Measurements from ENCODE around the gene ADARB1. TPM values are rescaled to one million over a fixed set of nuclear protein-coding genes. Genes with fewer than 3 reads are reported as not detected.

Gene ADARB1
- total and polyA plus RNA-seq, 2 of the 8 experiments (the other 6 are each of a cell fraction or from before 2014, with no cell fraction given), result 4.7 to 14.9 TPM

DNA sequence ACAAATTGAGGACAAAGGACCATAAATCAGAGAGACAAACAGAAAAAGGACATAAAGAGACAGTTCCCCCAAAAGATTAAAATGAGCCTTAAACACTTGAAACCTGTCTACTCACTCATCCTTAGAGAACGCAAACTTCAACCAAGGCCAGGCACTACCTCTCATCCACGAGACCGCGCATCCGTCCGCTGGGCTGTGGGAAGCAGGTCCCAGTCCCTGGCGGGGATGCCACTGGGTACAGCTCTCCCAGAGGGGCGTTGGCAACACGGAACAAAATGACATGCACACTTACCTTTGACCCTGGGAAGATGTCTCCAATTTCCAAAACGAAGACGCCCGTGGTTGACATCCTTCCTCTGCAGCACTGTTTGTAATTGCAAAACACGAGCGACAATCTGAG, 16.5 kb upstream of the ADARB1 start:
- CTCF ChIA-PET (ENCODE audit: partially characterized antibody), result no interaction called here
- H2BK5ac ChIP-seq (ENCODE audit: low read depth, low read length), result no peak overlapping the region
- no peaks in the 10 kb centered on the region for H3K9me3 ChIP-seq (ENCODE audit: insufficient read depth in 2 of 2, low read depth in 1 of 2, low read length in 1 of 2)
- H3K4me3 ChIP-seq (ENCODE audit: extremely low read depth in 1 of 4, insufficient read depth in 2 of 4, low read depth in 3 of 4, low read length in 4 of 4), result no peak overlapping the region
- TF ChIP-seq ZNF274 (IDR thresholded peaks at IDR 0.05; ENCODE audit: borderline replicate concordance, extremely low read depth, low read length), result no peak
- no peak for TF ChIP-seq BRCA1 (IDR thresholded peaks at IDR 0.05; ENCODE audit: low read depth, low read length)
- no peak for TF ChIP-seq SRF (IDR thresholded peaks at IDR 0.05; ENCODE audit: low read depth, low read length)
- TF ChIP-seq E2F6 (IDR thresholded peaks at IDR 0.05), result no peak
- TF ChIP-seq RAD21 (IDR thresholded peaks at IDR 0.05 in 1 of 2, conservative IDR thresholded peaks at IDR 0.05 in 1 of 2; ENCODE audit: low read depth in 2 of 2, low read length in 2 of 2), result no peak
- TF ChIP-seq SP4 (IDR thresholded peaks at IDR 0.05; ENCODE audit: low read length), result no peak
- no peak for TF ChIP-seq CREB1 (IDR thresholded peaks at IDR 0.05)
- no peak overlapping the region for H2AFZ ChIP-seq (ENCODE audit: low read length)
- H3K9ac ChIP-seq (replicated peaks in 1 of 4; ENCODE audit: extremely low read depth in 1 of 4, low read depth in 3 of 4, low read length in 3 of 4), result no peak overlapping the region
- H3K36me3 ChIP-seq (ENCODE audit: control insufficient read depth in 2 of 4, insufficient read depth in 4 of 4, low read length in 3 of 4), result no peaks in the 10 kb centered on the region
- H3K4me1 ChIP-seq (replicated peaks in 1 of 4; ENCODE audit: control insufficient read depth in 3 of 4, insufficient read depth in 4 of 4, low read length in 3 of 4), result no peaks in the 10 kb centered on the region
- no peak overlapping the region for H4K5ac ChIP-seq (ENCODE audit: insufficient read length, low read depth, low read length)
- no peak overlapping the region for H2BK12ac ChIP-seq (ENCODE audit: low read depth, low read length)
- H3K27ac ChIP-seq (ENCODE audit: low read depth, low read length), result no peak overlapping the region
- H4K8ac ChIP-seq (ENCODE audit: extremely low read depth, insufficient read depth, low read length), result no peak overlapping the region
- no peak overlapping the region for H4K91ac ChIP-seq (replicated peaks; ENCODE audit: insufficient read length, low read length)
- no peak overlapping the region for H2AK5ac ChIP-seq (ENCODE audit: low read depth, low read length)
- POLR2A ChIA-PET (ENCODE audit: partially characterized antibody), result no interaction called here
- H3K14ac ChIP-seq (ENCODE audit: insufficient read length), result no peak overlapping the region
- H2BK15ac ChIP-seq (ENCODE audit: low read length), result no peak overlapping the region
- no peak overlapping the region for H2BK20ac ChIP-seq (ENCODE audit: low read length)
- H3K56ac ChIP-seq (replicated peaks; ENCODE audit: insufficient read length, low read depth, low read length), result no peak overlapping the region
- H3K18ac ChIP-seq (ENCODE audit: extremely low read depth, low read length), result no peak overlapping the region
- no peaks in the 10 kb centered on the region for H3K79me2 ChIP-seq (ENCODE audit: control insufficient read depth in 1 of 2, insufficient read depth in 2 of 2, low read length in 2 of 2)
- DNase-seq (ENCODE audit: low read depth in 1 of 2, low spot score in 2 of 2), result no peak
- H3K4me2 ChIP-seq (ENCODE audit: insufficient read depth in 1 of 2, low read depth in 2 of 2, low read length in 2 of 2), result no peak overlapping the region
- peaks cover 0 to 3% (median 2%) of the 10 kb centered on the region in 4 experiments; a peak in 2 of 7 replicates for H3K27me3 ChIP-seq (replicated peaks in 1 of 4; ENCODE audit: control insufficient read depth in 3 of 4, extremely low read depth in 1 of 4, insufficient read depth in 3 of 4, low read length in 3 of 4)
- WGBS, 2 experiments (ENCODE audit: extremely low coverage in 1 of 2, insufficient coverage in 1 of 2, insufficient read length in 1 of 2, insufficient replicate concordance in 2 of 2, low coverage in 1 of 2, low lambda C conversion rate in 2 of 2, missing lambda C conversion rate in 1 of 2), result 90% methylated on average over 14 of the region's 14 CpGs; no CpG with 5 or more reads in 1 of the 2 experiments
- FAIRE-seq, result no peak
- no peaks in the 10 kb centered on the region for H3K79me1 ChIP-seq (ENCODE audit: low read depth, low read length)
- no peaks in the 10 kb centered on the region for H3K23me2 ChIP-seq (ENCODE audit: low read depth, low read length)
- no peak overlapping the region for H3K23ac ChIP-seq (ENCODE audit: insufficient read length)
- H4K20me1 ChIP-seq (replicated peaks in 1 of 2; ENCODE audit: control insufficient read depth in 1 of 2, insufficient read depth in 2 of 2, low read length in 2 of 2), result no peaks in the 10 kb centered on the region
- no peak overlapping the region for H3K4ac ChIP-seq (replicated peaks; ENCODE audit: insufficient read length, low read depth, low read length)
- H2BK120ac ChIP-seq (replicated peaks; ENCODE audit: low read depth, low read length), result no peak overlapping the region

All from H1 (cell line).